GM18511 (cell line): ENCODE data around the gene SNRK.

Experiments
- ATAC-seq: cut with Tn5 transposase; IDR thresholded peaks from one replicate; pipeline ENCODE4 v1.9.1; 2021; ENCODE audit warnings: mild to moderate bottlenecking, moderate library complexity; ENCODE audit not compliant: unreplicated experiment

Gene SNRK

DNA sequence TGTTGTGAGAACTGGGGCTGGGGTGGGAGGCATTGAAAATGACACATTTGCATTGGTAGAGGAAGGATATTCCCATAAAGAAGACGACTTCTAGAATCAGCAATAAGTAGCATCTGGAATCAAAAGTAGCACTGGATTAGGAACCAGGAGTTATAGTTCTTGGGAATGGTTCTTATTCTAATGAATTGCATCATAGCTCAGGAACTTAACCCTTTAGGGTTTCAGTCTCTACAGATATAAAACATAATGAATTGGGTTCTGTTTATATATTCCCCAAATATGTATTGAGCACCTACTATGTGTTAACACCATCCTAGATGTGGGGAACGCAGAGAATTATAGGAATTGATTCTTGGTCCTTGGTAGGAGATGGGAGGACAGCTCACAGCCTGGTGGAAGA, 16.3 kb upstream of the SNRK start:
- no peak for ATAC-seq

DNA sequence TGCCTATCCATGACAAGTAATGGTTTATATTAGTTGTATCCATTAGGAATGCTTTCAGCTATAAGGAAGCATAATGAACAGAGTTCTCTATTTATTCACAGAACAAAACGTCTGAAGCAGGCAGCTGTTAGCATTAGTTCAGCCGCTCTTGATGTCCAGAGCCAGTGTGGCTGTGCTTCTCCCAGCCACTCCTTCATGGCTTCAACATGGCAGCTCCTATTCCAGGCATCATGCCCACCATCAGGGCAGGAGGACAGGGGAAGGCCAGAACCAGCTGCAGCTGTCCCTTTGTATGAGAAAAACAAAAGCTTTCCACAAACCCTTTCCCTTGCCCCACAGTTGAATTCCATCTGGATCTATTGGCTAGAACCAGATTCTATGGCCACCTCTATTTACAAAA, 12.9 kb upstream of the SNRK start:
- no peak for ATAC-seq

DNA sequence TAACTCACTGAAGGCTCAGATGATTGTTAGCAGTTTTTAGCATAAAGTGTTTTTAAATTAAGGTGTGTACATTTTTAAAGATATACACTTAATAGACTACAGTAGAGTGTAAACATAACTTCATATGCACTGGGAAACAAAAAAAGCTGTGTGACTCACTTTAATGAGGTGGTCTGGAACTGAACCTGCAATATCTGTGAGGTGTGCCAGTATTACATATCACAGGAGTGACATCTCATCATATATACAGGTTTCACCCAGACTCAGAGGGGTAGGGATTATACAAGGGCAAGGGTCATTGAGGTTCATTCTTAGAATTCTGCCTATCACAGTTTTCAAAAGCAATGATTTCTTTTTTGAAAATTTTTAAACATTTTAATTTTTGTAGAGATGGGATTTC, 7.3 kb upstream of the SNRK start:
- ATAC-seq = no peak

DNA sequence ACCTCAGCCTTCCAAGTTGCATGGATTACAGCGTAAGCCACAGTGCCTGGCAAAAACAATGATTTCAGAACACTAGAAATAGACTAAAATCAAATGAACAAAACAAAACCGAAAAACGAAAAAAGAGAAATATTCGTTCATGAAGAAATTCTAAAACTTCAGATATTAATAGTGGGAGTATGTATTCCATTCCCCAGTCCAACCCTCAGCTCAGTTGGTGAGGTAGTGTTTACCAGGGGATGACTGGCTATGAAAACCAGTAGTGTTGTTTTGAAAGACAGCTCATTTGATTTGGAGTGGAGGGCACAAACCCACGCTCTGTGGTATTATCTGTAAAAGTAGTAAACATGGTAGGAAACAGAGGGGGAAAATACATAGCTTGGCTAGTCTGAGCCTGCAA, 6.8 kb upstream of the SNRK start:
- ATAC-seq = no peak

DNA sequence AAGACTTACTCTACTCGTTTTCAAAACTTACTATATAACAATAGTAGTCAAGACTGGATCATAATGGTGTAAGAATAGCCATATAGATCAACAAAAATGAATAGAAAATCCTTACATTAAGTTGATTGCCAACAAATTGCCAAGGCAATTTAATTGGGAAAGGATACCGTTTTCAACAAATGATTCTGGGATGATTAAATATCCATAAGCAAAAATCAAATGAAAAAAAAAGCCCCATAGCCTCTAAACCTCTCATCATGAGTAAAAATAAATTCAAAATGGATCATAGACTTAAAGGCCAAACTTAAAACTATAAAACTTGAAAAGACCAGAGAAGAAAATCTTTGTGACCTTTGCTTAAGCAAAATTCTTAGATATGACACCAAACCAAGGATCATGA, 5.3 kb upstream of the SNRK start:
- ATAC-seq = no peak

DNA sequence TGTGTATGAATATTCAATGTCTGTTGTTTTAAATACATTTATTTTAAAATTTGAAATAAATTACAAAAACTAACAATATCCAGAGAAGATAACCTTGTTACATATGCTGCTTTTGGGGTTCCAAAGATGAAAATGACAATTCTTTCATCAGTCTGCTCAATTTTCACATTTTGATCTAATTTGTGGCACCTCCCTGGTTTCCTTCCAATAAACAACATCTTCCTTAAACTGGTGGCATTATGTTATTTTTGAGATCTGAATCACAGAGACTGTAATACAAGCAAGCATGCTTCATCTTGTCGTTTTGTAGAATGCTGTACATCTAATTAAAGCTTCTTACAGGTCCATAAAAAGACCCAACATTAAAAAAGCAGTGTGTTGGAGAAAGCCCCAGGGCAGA, 2.2 kb upstream of the SNRK start:
- no peak for ATAC-seq

DNA sequence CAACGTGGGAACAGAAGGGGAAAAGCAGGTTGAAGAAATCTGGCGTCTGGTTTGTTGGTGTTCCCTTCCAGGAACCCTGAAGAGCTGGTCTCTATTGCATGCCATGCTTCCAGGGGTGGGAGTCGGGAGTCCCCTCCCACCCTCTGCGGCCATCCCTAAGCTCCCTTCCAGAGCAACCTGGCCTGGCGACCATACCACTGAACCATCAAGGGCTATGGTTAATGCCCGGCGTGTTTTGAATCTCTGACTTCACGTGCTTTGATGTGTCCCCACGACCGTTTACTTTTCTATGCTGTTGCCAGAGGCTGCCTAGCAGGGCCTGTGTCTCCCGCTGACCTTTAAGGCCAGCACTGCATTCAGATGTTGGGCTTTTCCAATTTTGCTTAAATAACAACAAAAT, 696 bp upstream of the SNRK start:
- no peak for ATAC-seq

DNA sequence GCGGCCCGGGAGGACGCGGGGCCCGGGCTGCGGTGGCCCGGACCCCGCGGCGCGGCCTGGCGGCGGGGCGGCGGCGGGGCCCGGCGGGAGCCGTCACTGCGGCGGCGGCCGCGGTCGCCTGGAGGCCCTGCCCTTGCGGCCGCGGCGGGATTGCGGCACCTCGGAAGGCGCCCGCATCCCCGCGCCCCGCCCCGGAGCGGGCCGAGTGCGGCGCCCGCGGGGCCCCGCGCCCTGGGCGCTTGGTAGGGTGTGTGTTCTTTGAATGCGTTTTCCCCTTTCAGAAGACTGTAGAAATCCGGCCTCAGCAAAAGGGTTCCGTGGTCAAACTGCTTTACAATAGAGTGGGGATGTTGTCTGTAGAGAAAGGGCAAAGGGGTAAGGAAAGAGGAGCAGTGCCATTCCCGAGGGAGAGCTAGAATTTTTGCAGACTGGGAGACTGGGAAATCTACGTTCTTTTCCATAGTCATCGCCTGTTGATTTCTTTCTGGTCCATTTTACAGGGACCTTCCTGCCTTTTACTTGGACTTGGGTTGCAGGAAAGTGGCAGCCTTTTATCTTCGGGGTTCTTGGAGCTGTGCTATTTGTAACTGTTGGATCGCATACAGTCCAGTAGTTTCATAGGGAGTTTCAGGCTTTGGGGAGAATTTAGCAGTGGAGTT, 630 bp downstream of the SNRK start:
- ATAC-seq = peak; percentile 34

DNA sequence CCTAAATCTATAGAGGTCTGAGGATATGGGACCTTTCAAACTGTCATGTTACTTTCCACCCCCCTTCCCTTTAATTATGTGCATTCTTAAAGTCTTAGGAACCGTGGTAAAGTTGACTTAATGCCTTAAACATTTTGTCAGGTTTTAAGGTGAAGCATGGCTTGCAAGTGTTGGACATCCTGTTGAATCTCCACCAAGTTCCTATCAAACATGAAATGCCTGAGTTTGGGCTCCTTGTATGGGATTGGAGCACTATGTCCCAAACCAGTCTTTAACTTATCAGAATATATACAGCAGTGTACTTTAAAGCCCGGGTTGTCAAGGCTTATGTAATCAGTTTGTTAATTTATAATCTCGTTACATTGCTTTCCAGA, 1.1 kb downstream of the SNRK start:
- ATAC-seq = no peak

DNA sequence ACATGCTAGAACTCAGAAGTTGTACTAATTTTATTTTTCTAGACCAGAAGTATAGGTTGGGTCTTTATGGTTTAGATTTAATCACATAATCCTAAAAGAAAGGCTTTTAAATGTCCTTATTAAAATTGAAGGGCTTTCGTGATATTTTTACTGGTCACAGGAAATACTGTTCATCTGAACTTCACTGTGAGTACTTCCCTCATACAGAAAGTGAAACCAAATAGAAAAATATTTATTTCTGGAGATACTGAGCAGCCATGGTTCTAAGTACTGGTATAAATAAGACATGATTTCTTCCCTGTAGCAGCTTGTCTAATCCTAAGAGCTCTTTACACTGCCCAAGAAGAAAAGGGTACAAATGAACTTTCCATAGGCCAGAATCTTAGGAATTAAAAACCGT, 2.0 kb downstream of the SNRK start:
- peak; percentile 41 for ATAC-seq

DNA sequence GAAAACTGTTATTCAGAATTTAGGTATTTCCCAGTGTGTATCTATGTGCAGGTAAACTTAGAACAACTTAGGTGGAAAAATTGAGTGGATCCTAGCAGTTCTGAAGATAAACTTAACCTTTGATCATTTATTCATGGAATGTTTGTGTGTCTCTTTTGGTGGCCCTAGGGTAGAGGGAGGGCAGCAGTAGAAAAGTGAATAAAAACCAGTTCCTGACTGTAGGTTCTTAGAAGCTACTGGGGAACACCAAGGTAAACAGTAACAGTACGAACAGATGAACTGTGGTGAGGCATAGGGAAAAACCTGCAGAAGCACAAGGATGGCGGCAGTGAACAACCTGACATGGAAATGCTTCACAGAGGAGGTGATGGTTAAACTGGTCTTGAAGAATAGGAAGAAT, 2.5 kb downstream of the SNRK start:
- no peak for ATAC-seq

DNA sequence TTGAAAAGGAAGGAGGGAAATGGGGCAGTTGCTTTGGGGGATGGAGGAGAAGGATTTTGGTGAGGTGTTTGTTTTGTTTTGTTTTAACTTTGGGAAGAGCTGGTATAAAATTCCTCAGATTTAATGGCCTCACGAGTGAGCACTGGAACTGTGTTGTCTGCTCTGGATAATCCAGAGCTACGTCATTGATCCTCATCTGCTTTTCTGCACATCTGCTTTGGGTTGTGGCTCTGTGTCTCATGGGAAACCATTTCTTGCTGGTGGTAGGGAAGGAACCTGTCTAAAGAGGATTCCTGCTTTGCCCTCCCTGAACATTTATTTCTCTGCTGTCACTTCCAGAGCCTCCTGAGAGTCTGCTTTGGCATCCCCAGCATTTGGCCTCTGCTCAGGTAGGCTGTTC, 3.1 kb downstream of the SNRK start:
- no peak for ATAC-seq

DNA sequence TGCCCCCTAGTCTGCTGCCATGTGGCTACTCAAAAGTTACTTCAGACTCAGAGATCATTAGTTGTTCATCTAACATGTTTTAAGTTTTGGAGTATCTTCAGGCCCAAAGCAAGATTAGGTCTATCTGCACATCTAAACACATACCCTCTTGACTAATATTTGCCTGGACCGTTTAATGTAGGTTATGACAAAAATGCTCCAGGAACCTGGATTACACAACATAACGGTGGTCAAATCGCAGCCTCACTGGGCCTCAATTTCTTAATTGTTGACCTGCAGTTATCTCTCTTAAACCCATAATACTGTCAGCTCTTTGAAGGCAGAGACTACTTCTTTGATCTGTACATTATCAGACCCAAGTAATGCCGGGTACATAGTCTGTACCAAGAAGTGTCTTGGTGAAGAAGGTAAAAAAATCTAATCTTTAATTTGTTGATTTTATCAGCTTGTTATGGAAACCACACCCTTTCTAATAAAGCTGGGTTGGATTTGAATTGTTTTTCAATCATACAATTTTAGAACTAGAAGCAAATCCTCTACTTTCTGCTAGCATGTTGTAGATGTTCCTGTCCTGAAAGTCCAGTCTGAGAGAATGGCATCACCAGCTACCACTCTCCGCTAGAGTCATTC, 3.6 kb downstream of the SNRK start:
- ATAC-seq = no peak

DNA sequence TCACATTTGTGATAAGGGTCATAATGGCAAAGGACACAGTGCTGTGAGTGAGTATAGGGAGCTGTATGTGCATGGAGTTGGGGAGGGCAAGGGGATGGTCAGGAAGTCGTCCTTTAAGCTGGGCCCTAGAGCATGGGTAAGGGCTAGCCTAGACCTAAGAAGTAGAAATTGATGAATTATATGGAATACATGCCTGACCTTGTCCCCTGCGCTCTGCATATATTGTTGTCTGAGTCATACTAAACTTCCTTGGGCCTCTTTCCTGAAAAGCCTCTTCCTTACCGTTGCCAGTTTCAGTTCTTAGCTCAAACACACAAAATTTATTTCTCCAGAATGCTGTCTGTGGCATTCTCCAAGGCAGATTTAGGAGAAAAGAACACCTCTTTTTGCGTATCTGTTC, 4.6 kb downstream of the SNRK start:
- no peak for ATAC-seq

DNA sequence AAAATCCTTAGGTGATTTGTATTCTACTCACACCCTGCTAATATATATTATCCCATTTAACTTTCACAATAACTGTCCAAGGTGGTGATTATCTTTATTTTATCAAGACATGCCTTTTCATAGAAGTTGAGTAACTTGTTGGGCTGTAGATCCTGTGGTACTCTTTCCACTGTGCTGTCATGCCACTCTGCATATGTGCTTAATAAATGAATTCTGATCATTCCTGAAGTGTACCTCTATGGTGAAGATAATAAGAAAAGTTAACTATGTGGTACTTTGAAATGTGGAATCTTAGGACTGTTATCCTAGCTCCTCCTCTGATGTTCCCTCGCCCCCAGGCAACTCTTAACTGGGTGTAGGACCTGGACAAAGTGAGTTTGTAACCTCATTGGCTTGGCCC, 5.2 kb downstream of the SNRK start:
- ATAC-seq = no peak

DNA sequence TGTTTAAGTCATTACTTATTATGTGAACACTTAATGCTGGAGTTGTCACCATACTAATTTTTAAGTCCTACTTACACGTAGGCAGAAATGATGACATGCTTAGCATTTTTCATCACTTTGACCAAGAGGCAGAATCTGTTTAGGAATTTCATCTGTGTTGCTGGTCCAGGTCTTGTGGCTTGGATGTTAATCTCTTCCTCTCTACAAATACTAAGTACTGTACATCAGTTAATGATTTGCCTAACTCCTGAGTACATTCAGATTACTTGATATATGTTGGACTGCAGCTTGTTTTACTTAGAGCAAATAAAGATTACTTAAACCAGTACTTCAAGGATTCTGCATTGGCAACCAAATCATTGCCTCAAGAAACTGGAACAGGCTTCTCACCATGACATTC, 8.6 kb downstream of the SNRK start:
- no peak for ATAC-seq

DNA sequence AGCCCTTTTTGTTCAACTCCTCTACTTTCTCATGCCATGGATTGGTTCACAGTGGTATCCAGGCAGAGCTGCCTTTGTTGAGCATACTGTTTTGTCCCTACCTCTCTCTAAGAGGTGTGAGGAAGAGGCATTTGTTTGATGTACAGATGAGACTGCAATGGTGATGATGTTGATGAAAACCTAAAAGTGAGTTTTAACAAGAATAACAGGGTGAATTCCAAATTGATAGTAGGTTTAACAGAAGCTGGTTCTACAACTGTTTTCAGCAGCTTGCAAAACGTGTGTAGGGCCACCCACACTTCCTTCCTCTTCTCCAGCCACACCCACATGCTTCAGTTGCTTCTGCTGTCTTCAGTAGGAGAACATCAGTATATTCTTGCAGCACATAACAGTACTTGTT, 10.2 kb downstream of the SNRK start:
- ATAC-seq = peak; percentile 85

DNA sequence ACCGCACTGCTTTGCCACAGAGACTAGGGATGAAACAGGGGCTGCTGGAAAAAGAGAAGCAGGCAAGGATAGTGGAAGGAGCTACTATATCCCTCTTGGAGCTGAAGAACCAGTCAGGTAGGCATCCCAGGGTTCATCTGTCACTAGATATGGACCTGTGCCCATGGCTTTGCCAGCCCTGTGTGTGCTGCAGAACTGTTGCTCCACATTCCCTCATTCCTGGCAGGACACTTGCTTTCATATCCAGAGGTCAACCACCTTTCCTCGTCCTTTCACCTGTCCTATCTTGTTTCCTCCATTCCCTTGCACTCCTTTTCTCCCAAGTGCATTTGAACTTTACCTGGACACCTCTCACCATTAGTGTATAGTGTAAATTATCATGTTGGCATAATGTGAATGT, 12.0 kb downstream of the SNRK start:
- ATAC-seq = no peak

DNA sequence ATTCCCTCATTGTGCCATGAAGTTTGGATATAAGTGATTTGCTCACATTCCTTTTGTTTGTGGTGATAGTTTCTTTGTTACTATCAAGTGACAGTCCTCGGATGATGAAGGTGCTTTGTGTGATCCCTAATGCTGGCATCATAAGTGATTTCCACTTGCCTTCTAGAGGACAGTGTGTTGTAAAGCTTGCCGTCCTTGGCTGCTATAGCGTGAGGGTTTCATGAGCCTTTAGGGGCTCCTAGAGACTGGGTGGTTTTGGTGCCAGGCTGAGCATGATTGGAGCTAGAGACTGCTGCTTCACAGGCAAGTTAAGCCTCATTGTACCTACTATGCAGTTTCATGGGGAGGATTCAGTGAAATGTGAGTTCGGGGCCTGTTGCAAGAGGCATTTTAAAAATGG, 12.4 kb downstream of the SNRK start:
- ATAC-seq = no peak

DNA sequence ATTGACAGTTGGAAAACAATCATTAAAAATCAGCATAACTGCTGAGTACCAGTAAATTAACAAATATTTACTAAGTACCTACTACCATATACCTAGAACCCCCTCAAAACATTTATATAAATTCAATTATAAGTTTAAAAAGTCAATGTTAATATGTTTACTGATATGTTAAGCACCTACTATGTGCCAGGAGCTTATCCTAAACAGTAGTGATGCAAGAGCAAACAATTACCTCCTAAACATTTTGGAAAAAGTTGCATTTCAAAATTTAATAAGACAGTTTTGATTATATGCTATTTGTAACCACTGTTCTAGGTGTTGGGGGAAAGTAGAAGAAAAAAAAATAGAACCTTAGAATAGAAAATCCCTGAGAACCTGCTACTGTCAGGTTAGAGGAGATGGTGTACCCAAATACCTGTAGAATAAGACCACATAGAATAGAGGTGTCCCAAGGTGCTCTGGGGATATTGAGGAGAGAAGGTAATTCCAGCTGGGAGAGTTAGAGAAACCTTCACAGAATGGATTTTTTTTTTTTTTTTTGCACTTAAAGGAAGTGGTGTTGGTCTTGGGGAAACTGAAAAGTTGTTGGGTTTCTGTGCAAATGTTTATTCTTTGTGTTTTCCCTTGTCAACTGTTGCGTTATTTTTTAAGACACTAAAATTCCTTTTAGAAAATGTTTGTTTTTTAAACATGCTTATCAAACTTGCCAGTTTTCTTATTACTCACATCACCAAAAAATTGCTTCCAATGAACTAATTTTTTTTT, 16.0 kb downstream of the SNRK start:
- no peak for ATAC-seq

DNA sequence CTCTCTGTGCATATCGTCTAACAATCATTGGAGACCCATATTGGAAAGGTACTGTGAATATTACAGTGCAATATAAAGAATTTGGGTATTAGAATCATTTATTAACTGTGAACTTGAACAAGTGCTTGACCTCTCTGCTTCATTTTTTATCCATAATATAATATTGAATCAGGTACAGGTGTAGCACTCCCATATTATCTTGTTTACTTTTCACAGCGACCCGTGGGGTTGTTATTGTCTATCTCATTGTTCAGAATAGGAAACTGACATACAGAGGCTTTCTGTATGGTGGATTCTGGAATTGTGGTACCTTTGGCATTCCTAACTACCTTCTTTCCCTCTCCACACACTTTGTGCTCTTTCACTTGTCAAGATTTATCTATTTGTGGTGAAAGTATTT, 17.8 kb downstream of the SNRK start:
- no peak for ATAC-seq

DNA sequence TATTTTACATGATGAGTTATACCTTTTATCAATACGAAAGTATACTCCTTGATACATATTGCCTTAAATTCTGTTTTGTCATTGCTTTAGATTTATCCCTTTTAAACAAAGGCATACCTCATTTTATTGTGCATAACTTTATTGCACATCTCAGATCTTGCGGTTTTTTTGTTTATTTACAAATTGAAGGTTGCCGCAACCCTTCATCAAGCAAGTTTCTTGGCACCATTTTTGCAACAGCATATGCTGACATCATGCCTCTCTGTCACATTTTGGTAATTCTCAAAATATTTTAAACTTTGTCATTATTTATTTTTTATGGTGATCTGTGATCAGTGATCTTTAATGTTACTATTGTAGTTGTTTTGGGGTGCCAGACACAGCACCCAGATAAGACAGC, 20.9 kb downstream of the SNRK start:
- ATAC-seq = no peak

DNA sequence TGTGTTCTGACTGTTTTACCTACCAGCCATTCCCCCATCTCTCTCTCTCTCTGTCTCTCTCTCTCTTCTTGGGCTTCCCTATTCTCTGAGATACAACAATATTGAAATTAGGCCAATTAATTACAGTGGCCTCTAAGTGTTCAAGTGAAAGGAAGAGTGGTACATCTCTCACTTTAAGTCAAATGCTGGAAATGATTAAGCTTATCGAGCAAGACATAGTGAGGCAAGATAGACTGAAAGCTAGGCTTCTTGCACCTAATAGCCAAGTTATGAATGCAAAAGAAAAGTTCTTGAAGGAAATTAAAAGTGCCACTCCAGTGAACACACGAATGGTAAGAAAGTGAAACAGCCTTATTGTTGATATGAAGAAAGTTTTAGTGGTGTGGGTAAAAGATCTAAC, 21.3 kb downstream of the SNRK start:
- no peak for ATAC-seq
